HG03175 (cell line): ENCODE data around the gene ZNF710.
"Not testable (repeated sequence)": the region's sequence is repeated elsewhere in the genome, so short reads cannot be mapped to it uniquely, and the experiment has no call there.

Experiments
- ATAC-seq: cut with Tn5 transposase; IDR thresholded peaks from one replicate; pipeline ENCODE4 v1.9.1; 2021; ENCODE audit warnings: mild to moderate bottlenecking, moderate library complexity; ENCODE audit not compliant: unreplicated experiment

Gene ZNF710

GRCh38 chr15:90001062-90001682 lies at the start of gene ZNF710:
Gene ZNF710, plus strand, starts transcription at chr15:90001324. Its CDS starts 65,814 bp downstream, at chr15:90067138.
- ATAC-seq, result peak; percentile 20

- ATAC-seq, result no peak
These were observed 46.6 kb upstream of the ZNF710 start for GRCh38 chr15:89954541-89954940.

GRCh38 chr15:89955449-89955998 lies 45.6 kb upstream of the ZNF710 start:
- ATAC-seq, result not testable (repeated sequence)

GRCh38 chr15:89958107-89958805 lies 42.9 kb upstream of the ZNF710 start:
- ATAC-seq, result no peak

- no peak for ATAC-seq
These were observed 37.6 kb upstream of the ZNF710 start for GRCh38 chr15:89963301-89964231.

GRCh38 chr15:89964232-89964954 lies 36.7 kb upstream of the ZNF710 start:
- ATAC-seq, result no peak

- ATAC-seq, result no peak
These were observed 33.2 kb upstream of the ZNF710 start for GRCh38 chr15:89967881-89968280.

GRCh38 chr15:89971592-89971997 lies 29.5 kb upstream of the ZNF710 start:
- peak; percentile 93 for ATAC-seq

GRCh38 chr15:89972085-89972484 lies 29.0 kb upstream of the ZNF710 start:
- no peak for ATAC-seq

- no peak for ATAC-seq
These were observed 25.5 kb upstream of the ZNF710 start for GRCh38 chr15:89975482-89976245.

GRCh38 chr15:89976246-89976600 lies 24.9 kb upstream of the ZNF710 start:
- no peak for ATAC-seq

GRCh38 chr15:89977836-89978235 lies 23.3 kb upstream of the ZNF710 start:
- not testable (repeated sequence) for ATAC-seq

- ATAC-seq, result no peak
These were observed 22.2 kb upstream of the ZNF710 start for GRCh38 chr15:89978914-89979313.

- no peak for ATAC-seq
These were observed 20.2 kb upstream of the ZNF710 start for GRCh38 chr15:89980896-89981295.

- no peak for ATAC-seq
These were observed 18.6 kb upstream of the ZNF710 start for GRCh38 chr15:89982315-89983055.

GRCh38 chr15:89984001-89984400 lies 17.1 kb upstream of the ZNF710 start:
- ATAC-seq, result no peak

- ATAC-seq, result no peak
These were observed 16.6 kb upstream of the ZNF710 start for GRCh38 chr15:89984421-89985010.

GRCh38 chr15:89985111-89985510 lies 16.0 kb upstream of the ZNF710 start:
- ATAC-seq, result no peak

GRCh38 chr15:89991312-89991711 lies 9.8 kb upstream of the ZNF710 start:
- ATAC-seq, result no peak
